ENCODE results near the gene PODNL1.

PODNL1 gene

GRCh38 chr19:13942023-13942684, 3.9 kb upstream of the PODNL1 start:
- no peak for DNase-seq (ENCODE audit: low read depth in 1 of 2, low spot score in 1 of 2)
- in situ Hi-C loops (cut with HindIII; ENCODE audit: low pct_unique_long_range_greater_than_20kb, low sequenced_read_pairs), result no loop called here
- TF ChIP-seq JUND (IDR thresholded peaks at IDR 0.05; ENCODE audit: low read depth), result no peak

- in situ Hi-C loops (cut with HindIII; ENCODE audit: low pct_unique_long_range_greater_than_20kb, low sequenced_read_pairs), result no loop called here
- no peak for TF ChIP-seq JUND (IDR thresholded peaks at IDR 0.05; ENCODE audit: low read depth)
- DNase-seq (ENCODE audit: low read depth in 1 of 2, low spot score in 1 of 2), result no peak
These were observed 527 bp downstream of the PODNL1 start for GRCh38 chr19:13937479-13938300.

GRCh38 chr19:13935765-13936510, 2.3 kb downstream of the PODNL1 start:
- in situ Hi-C loops (cut with HindIII; ENCODE audit: low pct_unique_long_range_greater_than_20kb, low sequenced_read_pairs), result no loop called here
- no peak for DNase-seq (ENCODE audit: low read depth in 1 of 2, low spot score in 1 of 2)
- TF ChIP-seq JUND (IDR thresholded peaks at IDR 0.05; ENCODE audit: low read depth), result no peak

- TF ChIP-seq JUND (IDR thresholded peaks at IDR 0.05; ENCODE audit: low read depth), result no peak
- in situ Hi-C loops (cut with HindIII; ENCODE audit: low pct_unique_long_range_greater_than_20kb, low sequenced_read_pairs), result no loop called here
- no peak for DNase-seq (ENCODE audit: low read depth in 1 of 2, low spot score in 1 of 2)
These were observed 3.5 kb downstream of the PODNL1 start for GRCh38 chr19:13934785-13935109.

- no peak for DNase-seq (ENCODE audit: low read depth in 1 of 2, low spot score in 1 of 2)
- in situ Hi-C loops (cut with HindIII; ENCODE audit: low pct_unique_long_range_greater_than_20kb, low sequenced_read_pairs), result no loop called here
- TF ChIP-seq JUND (IDR thresholded peaks at IDR 0.05; ENCODE audit: low read depth), result no peak
These were observed 5.3 kb downstream of the PODNL1 start for GRCh38 chr19:13932911-13933393.

GRCh38 chr19:13932149-13932637, 6.0 kb downstream of the PODNL1 start:
- in situ Hi-C loops (cut with HindIII; ENCODE audit: low pct_unique_long_range_greater_than_20kb, low sequenced_read_pairs), result no loop called here
- TF ChIP-seq JUND (IDR thresholded peaks at IDR 0.05; ENCODE audit: low read depth), result no peak
- no peak for DNase-seq (ENCODE audit: low read depth in 1 of 2, low spot score in 1 of 2)

GRCh38 chr19:13931391-13932148, 6.6 kb downstream of the PODNL1 start:
- no peak for TF ChIP-seq JUND (IDR thresholded peaks at IDR 0.05; ENCODE audit: low read depth)
- no peak for DNase-seq (ENCODE audit: low read depth in 1 of 2, low spot score in 1 of 2)
- in situ Hi-C loops (cut with HindIII; ENCODE audit: low pct_unique_long_range_greater_than_20kb, low sequenced_read_pairs), result no loop called here

- DNase-seq (ENCODE audit: low read depth in 1 of 2, low spot score in 1 of 2), result no peak
- in situ Hi-C loops (cut with HindIII; ENCODE audit: low pct_unique_long_range_greater_than_20kb, low sequenced_read_pairs), result no loop called here
- TF ChIP-seq JUND (IDR thresholded peaks at IDR 0.05; ENCODE audit: low read depth), result no peak
These were observed 7.8 kb downstream of the PODNL1 start for GRCh38 chr19:13930402-13930801.

GRCh38 chr19:13929956-13930355, 8.3 kb downstream of the PODNL1 start:
- in situ Hi-C loops (cut with HindIII; ENCODE audit: low pct_unique_long_range_greater_than_20kb, low sequenced_read_pairs), result no loop called here
- DNase-seq (ENCODE audit: low read depth in 1 of 2, low spot score in 1 of 2), result no peak
- TF ChIP-seq JUND (IDR thresholded peaks at IDR 0.05; ENCODE audit: low read depth), result no peak

- no peak for TF ChIP-seq JUND (IDR thresholded peaks at IDR 0.05; ENCODE audit: low read depth)
- no peak for DNase-seq (ENCODE audit: low read depth in 1 of 2, low spot score in 1 of 2)
- in situ Hi-C loops (cut with HindIII; ENCODE audit: low pct_unique_long_range_greater_than_20kb, low sequenced_read_pairs), result no loop called here
These were observed 8.9 kb downstream of the PODNL1 start for GRCh38 chr19:13929340-13929739.

- in situ Hi-C loops (cut with HindIII; ENCODE audit: low pct_unique_long_range_greater_than_20kb, low sequenced_read_pairs), result no loop called here
- TF ChIP-seq JUND (IDR thresholded peaks at IDR 0.05; ENCODE audit: low read depth), result no peak
- no peak for DNase-seq (ENCODE audit: low read depth in 1 of 2, low spot score in 1 of 2)
These were observed 11.5 kb downstream of the PODNL1 start for GRCh38 chr19:13926715-13927114.

- TF ChIP-seq JUND (IDR thresholded peaks at IDR 0.05; ENCODE audit: low read depth), result no peak
- in situ Hi-C loops (cut with HindIII; ENCODE audit: low pct_unique_long_range_greater_than_20kb, low sequenced_read_pairs), result no loop called here
- no peak for DNase-seq (ENCODE audit: low read depth in 1 of 2, low spot score in 1 of 2)
These were observed 12.2 kb downstream of the PODNL1 start for GRCh38 chr19:13926010-13926409.
